BE2C (cell line): Measurements from ENCODE around the gene DMAC1. TPM values are rescaled to one million over a fixed set of nuclear protein-coding genes. Genes with fewer than 3 reads are reported as not detected.
A peak's percentile ranks its signal among the peaks of the same experiment; 100 is the strongest.

Experiments used
- DNase-seq: peaks from one replicate; pipeline ENCODE4 v3.0.0-alpha.2; 2020
- H3K27me3 ChIP-seq: fragments of 250-450 bp; sonication (Bioruptor Pico); 2 replicates; pipeline ENCODE4 v1.5.1; 2020; ENCODE audit warnings: mild to moderate bottlenecking
- H3K36me3 ChIP-seq: fragments of 250-450 bp; sonication (Bioruptor Pico); 2 replicates; pipeline ENCODE4 v1.5.1; 2020; ENCODE audit warnings: mild to moderate bottlenecking
- H3K4me1 ChIP-seq: fragments of 250-450 bp; sonication (Bioruptor Pico); 2 replicates; pipeline ENCODE4 v1.5.1; 2020
- H3K4me3 ChIP-seq: 2 replicates; pipeline ENCODE4 v1.5.1; 2011; ENCODE audit warnings: low read depth, low read length
- H3K9me3 ChIP-seq: fragments of 250-450 bp; sonication (Bioruptor Pico); 2 replicates; pipeline ENCODE4 v1.5.1; 2020
- CTCF ChIP-seq: IDR thresholded peaks from 2 replicates; pipeline ENCODE4 v1.5.1; 2012; ENCODE audit warnings: mild to moderate bottlenecking, low read depth, low read length
- polyA plus RNA-seq: library from polyadenylated mRNA; unstranded; fragments of >200 nt; gene quantifications from one replicate; pipeline ENCODE4 v1.2.1, GENCODE V29; 2012; ENCODE audit warnings: low read depth, missing spikeins; ENCODE audit not compliant: insufficient read length, insufficient read depth

DMAC1 gene
- polyA plus RNA-seq = 73.6 TPM

- Histone ChIP-seq H3K27me3 (no peaks in the 10 kb centered on the region), H3K4me3 (peak within 1 kb of the TSS; percentile 82), H3K36me3 (peaks cover 7% of the 10 kb centered on the region), H3K4me1 (no peaks in the 10 kb centered on the region), H3K9me3 (no peaks in the 10 kb centered on the region)
- peak; percentile 78 for DNase-seq
- no peak for TF ChIP-seq CTCF
Observed at GRCh38 chr9:7799234-7799943, at the start of gene DMAC1. Gene DMAC1, minus strand, starts transcription at chr9:7799778. Its CDS starts 44 bp downstream, at chr9:7799734.

- no peaks in the 10 kb centered on the region for H3K9me3 ChIP-seq
- no peak overlapping the region for H3K4me3 ChIP-seq
- H3K36me3 ChIP-seq = no peaks in the 10 kb centered on the region
- no peak for DNase-seq
- H3K27me3 ChIP-seq = no peaks in the 10 kb centered on the region
- no peak for TF ChIP-seq CTCF
- peaks cover 4% of the 10 kb centered on the region for H3K4me1 ChIP-seq
Observed at GRCh38 chr9:7849362-7849761, 49.8 kb upstream of the DMAC1 start.

- Histone ChIP-seq H3K36me3 (no peaks in the 10 kb centered on the region), H3K9me3 (no peaks in the 10 kb centered on the region), H3K27me3 (no peaks in the 10 kb centered on the region), H3K4me1 (peaks cover 5% of the 10 kb centered on the region), H3K4me3 (no peak overlapping the region)
- TF ChIP-seq CTCF = no peak
- DNase-seq = no peak
Observed at GRCh38 chr9:7848498-7848897, 48.9 kb upstream of the DMAC1 start.

GRCh38 chr9:7844242-7844641, 44.7 kb upstream of the DMAC1 start:
- Histone ChIP-seq H3K36me3 (no peaks in the 10 kb centered on the region), H3K4me1 (peaks cover 5% of the 10 kb centered on the region), H3K4me3 (no peak overlapping the region), H3K9me3 (no peaks in the 10 kb centered on the region), H3K27me3 (no peaks in the 10 kb centered on the region)
- peak; percentile 60 for TF ChIP-seq CTCF
- DNase-seq = peak; percentile 18

- H3K9me3 ChIP-seq = no peaks in the 10 kb centered on the region
- no peaks in the 10 kb centered on the region for H3K27me3 ChIP-seq
- TF ChIP-seq CTCF = no peak
- H3K4me3 ChIP-seq = no peak overlapping the region
- DNase-seq = no peak
- H3K36me3 ChIP-seq = no peaks in the 10 kb centered on the region
- H3K4me1 ChIP-seq = peaks cover 5% of the 10 kb centered on the region
Observed at GRCh38 chr9:7841831-7842230, 42.3 kb upstream of the DMAC1 start.

- Histone ChIP-seq H3K27me3 (no peaks in the 10 kb centered on the region), H3K36me3 (no peaks in the 10 kb centered on the region), H3K9me3 (no peaks in the 10 kb centered on the region), H3K4me3 (no peak overlapping the region), H3K4me1 (no peaks in the 10 kb centered on the region; the same call in 1 of the 2 replicates)
- no peak for TF ChIP-seq CTCF
- DNase-seq = no peak
Observed at GRCh38 chr9:7834531-7834930, 35.0 kb upstream of the DMAC1 start.
